Measurements from ENCODE around the gene SLC17A1.

The SLC17A1 gene

DNA sequence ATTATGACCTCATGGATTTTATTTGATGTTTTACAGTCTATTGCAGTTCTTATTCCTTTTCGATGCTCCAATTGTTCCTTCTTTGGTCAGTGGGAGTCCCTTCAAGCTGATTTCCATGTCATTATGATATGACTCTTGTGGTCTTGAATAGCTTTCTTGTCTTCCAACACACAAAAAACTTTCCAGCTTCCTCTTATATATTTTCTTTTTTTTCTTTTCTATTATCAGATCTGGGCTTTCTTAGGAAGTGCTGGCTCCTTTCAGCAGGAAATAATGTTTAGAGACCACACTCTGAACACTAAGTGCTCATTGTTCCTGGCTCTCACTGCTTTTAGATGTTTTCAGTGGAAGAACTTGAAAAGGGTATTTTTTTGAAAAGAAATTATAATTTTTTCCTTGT lies 3.1 kb upstream of the SLC17A1 start:
- TF ChIP-seq MYC (IDR thresholded peaks at IDR 0.05; ENCODE audit: low read depth, low read length) (no peak), POLR2A (IDR thresholded peaks at IDR 0.05; ENCODE audit: extremely low read depth, insufficient read length) (no peak)
- TF ChIP-seq, protein P1, sequence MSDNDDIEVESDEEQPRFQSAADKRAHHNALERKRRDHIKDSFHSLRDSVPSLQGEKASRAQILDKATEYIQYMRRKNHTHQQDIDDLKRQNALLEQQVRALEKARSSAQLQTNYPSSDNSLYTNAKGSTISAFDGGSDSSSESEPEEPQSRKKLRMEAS (IDR thresholded peaks at IDR 0.05; ENCODE audit: low read depth, low read length), result no peak
- no peak for DNase-seq (ENCODE audit: low read depth)
- H3K4me3 ChIP-seq (ENCODE audit: low read depth, low read length), result no peak overlapping the region

DNA sequence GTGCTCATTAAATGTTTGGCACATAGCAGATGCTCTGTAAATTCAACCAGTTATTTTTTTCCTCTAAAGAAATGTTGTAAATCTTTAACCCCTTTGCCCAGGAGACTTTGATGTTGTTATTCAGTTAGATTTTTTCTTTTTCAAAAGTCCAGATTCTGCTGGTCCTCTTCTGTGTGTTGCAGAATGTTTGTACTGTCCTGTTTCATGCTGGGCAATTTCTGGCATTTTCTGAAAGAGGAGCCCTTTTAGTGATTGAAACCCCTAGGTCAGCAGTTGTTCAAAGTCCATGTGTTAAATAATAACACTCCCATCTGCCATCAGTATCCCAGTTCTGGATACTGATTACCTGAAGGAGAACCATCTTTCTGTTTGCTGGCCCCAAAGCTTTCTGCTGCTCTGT lies 1.3 kb upstream of the SLC17A1 start:
- TF ChIP-seq, protein P2, sequence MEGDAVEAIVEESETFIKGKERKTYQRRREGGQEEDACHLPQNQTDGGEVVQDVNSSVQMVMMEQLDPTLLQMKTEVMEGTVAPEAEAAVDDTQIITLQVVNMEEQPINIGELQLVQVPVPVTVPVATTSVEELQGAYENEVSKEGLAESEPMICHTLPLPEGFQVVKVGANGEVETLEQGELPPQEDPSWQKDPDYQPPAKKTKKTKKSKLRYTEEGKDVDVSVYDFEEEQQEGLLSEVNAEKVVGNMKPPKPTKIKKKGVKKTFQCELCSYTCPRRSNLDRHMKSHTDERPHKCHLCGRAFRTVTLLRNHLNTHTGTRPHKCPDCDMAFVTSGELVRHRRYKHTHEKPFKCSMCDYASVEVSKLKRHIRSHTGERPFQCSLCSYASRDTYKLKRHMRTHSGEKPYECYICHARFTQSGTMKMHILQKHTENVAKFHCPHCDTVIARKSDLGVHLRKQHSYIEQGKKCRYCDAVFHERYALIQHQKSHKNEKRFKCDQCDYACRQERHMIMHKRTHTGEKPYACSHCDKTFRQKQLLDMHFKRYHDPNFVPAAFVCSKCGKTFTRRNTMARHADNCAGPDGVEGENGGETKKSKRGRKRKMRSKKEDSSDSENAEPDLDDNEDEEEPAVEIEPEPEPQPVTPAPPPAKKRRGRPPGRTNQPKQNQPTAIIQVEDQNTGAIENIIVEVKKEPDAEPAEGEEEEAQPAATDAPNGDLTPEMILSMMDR (IDR thresholded peaks at IDR 0.05; ENCODE audit: low read depth, low read length), result no peak
- TF ChIP-seq, protein P1 (IDR thresholded peaks at IDR 0.05; ENCODE audit: low read depth, low read length), result no peak
- TF ChIP-seq MYC (IDR thresholded peaks at IDR 0.05; ENCODE audit: low read depth, low read length), result no peak
- TF ChIP-seq POLR2A (IDR thresholded peaks at IDR 0.05; ENCODE audit: extremely low read depth, insufficient read length), result no peak
- DNase-seq (ENCODE audit: low read depth), result no peak
- no peak overlapping the region for H3K4me3 ChIP-seq (ENCODE audit: low read depth, low read length)

DNA sequence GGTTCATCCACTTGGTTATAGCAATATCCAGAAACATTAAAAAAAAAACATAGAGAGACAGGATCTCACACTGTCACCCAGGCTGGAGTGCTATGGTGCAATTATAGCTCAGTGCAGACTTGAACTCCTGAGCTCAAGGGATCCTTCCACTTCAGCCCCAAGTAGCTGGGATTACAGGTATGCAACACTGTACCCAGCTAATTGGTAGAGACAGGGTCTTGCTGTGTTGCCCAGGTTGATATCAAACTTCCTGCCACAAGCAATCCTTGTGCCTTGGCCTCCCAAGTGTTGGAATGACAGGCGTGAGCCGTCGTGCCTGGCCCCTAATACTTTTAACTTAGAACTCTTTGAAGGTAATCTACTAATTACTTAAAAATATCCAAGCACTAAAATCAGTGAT lies 818 bp upstream of the SLC17A1 start:
- TF ChIP-seq, protein P2 (IDR thresholded peaks at IDR 0.05; ENCODE audit: low read depth, low read length), result no peak
- TF ChIP-seq, protein P1 (IDR thresholded peaks at IDR 0.05; ENCODE audit: low read depth, low read length), result no peak
- TF ChIP-seq POLR2A (IDR thresholded peaks at IDR 0.05; ENCODE audit: extremely low read depth, insufficient read length) (no peak), MYC (IDR thresholded peaks at IDR 0.05; ENCODE audit: low read depth, low read length) (no peak)
- no peak for DNase-seq (ENCODE audit: low read depth)
- no peak overlapping the region for H3K4me3 ChIP-seq (ENCODE audit: low read depth, low read length)

DNA sequence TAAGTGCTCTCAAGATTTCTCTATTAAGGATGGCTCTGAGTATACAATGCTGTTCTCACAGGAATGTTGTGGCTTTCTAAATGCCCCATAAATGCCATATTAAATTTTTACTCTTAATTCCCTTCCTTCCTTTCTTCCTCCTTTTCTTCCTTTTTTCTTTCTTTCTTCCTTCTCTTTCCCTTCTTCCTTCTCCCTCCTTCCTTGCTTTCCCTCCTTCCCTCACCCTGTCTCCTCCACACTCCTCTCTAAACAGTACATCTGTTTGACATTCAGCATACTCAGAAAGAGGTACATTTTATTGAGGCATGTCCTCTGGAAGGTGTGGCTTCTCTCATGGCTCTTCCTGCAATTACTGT lies 433 bp upstream of the SLC17A1 start:
- no peak overlapping the region for H3K4me3 ChIP-seq (ENCODE audit: low read depth, low read length)
- TF ChIP-seq POLR2A (IDR thresholded peaks at IDR 0.05; ENCODE audit: extremely low read depth, insufficient read length) (no peak), MYC (IDR thresholded peaks at IDR 0.05; ENCODE audit: low read depth, low read length) (no peak)
- TF ChIP-seq, protein P1 (IDR thresholded peaks at IDR 0.05; ENCODE audit: low read depth, low read length), result no peak
- TF ChIP-seq, protein P2 (IDR thresholded peaks at IDR 0.05; ENCODE audit: low read depth, low read length), result no peak
- DNase-seq (ENCODE audit: low read depth), result no peak

DNA sequence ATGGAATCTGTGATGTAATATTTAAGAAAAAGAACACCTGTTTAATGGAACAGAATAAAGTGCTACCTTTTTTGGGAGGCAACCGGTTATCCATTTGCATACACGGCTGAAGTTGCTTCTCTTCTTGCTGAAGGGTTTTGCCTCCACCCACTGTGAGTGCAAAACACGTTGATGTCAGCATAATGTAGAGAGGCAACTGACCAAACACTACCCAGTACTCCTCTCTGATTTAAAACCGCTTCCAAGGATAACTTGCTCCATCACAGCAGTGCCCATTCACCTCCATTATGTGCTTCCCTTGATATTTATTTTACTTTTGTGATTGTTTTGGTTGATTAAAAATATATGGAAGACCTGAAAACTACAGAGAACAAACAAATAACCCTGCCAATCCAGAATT lies 1.4 kb downstream of the SLC17A1 start:
- no peak for DNase-seq (ENCODE audit: low read depth)
- TF ChIP-seq, protein P1 (IDR thresholded peaks at IDR 0.05; ENCODE audit: low read depth, low read length), result no peak
- TF ChIP-seq, protein P2 (IDR thresholded peaks at IDR 0.05; ENCODE audit: low read depth, low read length), result no peak
- no peak for TF ChIP-seq POLR2A (IDR thresholded peaks at IDR 0.05; ENCODE audit: extremely low read depth, insufficient read length)
- no peak for TF ChIP-seq MYC (IDR thresholded peaks at IDR 0.05; ENCODE audit: low read depth, low read length)
- H3K4me3 ChIP-seq (ENCODE audit: low read depth, low read length), result no peak overlapping the region

DNA sequence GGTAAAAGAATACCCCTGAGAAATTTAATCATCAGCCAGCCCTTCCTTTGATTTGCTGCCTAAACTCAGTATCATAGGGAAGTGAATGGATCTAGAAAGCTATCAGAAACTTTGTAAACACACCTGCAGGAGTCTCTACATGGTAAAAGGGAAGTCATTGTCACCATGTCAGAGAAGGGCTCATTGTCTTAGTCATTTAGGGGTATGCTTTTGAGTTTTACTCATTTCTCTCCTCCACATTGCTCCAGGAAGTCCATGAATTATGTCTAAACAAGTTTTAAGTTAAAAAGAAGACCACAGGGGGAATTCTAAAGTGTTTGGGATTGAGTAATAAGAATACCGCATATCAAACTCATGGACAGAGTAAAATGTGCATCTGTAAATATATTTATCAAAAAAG lies 2.5 kb downstream of the SLC17A1 start:
- H3K4me3 ChIP-seq (ENCODE audit: low read depth, low read length), result no peak overlapping the region
- no peak for DNase-seq (ENCODE audit: low read depth)
- TF ChIP-seq, protein P1 (IDR thresholded peaks at IDR 0.05; ENCODE audit: low read depth, low read length), result no peak
- TF ChIP-seq, protein P2 (IDR thresholded peaks at IDR 0.05; ENCODE audit: low read depth, low read length), result no peak
- TF ChIP-seq POLR2A (IDR thresholded peaks at IDR 0.05; ENCODE audit: extremely low read depth, insufficient read length) (no peak), MYC (IDR thresholded peaks at IDR 0.05; ENCODE audit: low read depth, low read length) (no peak)
